Stimulated activated naive CD8-positive, alpha-beta T cell treated with anti-CD3 and anti-CD28 coated beads, Interleukin-15, Interleukin-2, amounts not matched to agents 100 U/mL and 50 U/mL, for 24 hours (primary cell): Measurements from ENCODE around the gene EPHX1.

ENCODE experiments used
- ATAC-seq: fragments of 150-1000 bp; cut with Tn5 transposase; one replicate; pipeline ENCODE4 v1.10.0; 2021
- DNase-seq: peaks from one replicate; pipeline ENCODE4 v3.0.0; 2021

EPHX1 gene

DNA sequence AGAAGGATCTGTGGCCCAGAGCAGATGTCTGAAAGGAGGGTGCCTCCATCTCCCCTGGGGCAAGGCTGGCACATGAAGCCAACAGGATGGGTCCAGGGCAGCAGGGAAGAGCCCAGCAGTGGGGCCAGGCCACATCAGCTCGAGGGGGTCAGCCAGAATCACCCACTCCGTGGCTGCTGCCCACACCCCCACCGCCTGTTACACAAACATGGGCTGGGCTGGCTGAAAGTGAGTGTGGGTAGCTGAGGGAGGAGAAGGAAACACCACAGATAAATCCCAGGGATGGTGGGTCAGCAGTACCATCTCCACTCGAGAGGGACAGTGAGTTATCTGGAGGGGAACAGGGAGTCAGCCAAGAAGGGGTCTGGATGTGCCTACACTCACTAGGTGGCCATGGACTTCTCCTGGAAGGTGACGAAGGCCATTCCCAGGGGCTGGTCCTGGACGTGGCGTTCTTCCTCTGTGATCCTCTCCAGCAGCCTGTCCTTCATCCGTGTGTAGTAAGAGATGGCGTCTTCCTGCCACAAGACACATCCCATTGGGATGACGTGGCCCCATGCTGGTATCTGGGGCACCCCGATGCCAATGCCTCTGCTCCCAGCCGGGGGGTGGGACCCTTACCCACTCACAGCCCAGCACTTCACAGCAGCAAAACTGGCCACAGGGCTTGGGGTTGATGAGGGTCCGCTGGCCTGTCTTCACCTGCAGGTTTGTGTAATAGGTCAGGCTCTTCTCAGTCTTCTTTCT, 52.1 kb downstream of the EPHX1 start:
- ATAC-seq, result no peak
- no peak for DNase-seq

DNA sequence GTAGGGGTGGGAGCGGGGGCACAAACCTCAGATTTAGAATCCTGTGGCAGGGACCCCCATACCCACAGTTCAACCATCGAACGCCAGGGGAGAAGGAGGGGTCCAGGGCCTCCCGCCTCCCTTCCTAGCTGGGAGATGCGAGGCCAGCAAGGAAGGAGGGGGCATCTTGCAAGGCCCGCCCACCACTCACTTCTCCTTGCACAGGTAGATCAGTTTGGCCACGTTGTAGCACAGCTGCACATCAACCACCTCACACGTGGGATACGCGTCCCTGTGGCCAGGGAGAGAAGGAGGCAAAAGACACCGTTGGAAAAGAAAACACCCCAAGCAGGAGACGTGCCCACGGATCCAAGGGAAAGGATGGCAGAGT, 52.6 kb downstream of the EPHX1 start:
- ATAC-seq, result no peak
- no peak for DNase-seq

DNA sequence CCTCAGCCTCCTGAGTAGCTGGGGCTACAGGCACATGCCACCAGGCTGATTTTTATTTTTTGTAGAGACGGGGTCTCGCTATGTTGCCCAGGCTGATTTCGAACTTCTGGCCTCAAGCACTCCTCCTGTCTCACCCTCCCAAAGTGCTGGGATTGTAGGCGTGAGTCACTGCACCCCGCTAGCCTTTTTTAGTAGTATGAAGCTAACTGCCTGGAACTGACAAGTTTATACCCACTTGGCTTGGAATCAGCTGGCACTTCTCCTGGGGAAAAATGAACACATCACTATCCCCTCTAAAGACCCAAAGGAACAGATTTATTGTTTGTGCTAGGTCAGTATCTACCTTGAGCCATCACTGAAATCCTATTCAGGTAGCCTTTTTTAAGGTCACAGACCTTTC, 53.2 kb downstream of the EPHX1 start:
- no peak for DNase-seq
- ATAC-seq, result no peak

DNA sequence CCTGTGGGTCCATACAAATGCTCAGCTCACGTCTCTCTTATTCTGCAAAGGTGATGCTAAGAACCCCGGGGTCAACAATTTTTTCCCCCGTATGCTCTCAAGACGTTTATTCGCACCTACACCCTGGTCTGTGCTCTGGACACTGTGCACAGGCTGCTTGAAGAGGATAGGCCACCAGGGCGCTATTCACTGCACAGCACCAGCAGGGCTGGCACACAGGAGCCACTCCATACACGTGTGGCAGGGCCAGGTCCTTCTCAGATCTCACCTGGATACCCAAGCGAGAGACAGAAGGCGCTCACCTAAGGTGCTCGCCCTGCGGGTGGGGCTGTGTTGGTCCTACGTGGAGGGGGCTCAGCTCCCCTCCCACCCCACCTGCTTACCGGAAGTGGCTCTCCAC, 55.6 kb downstream of the EPHX1 start:
- DNase-seq (no peak), ATAC-seq (peak; percentile 10)

DNA sequence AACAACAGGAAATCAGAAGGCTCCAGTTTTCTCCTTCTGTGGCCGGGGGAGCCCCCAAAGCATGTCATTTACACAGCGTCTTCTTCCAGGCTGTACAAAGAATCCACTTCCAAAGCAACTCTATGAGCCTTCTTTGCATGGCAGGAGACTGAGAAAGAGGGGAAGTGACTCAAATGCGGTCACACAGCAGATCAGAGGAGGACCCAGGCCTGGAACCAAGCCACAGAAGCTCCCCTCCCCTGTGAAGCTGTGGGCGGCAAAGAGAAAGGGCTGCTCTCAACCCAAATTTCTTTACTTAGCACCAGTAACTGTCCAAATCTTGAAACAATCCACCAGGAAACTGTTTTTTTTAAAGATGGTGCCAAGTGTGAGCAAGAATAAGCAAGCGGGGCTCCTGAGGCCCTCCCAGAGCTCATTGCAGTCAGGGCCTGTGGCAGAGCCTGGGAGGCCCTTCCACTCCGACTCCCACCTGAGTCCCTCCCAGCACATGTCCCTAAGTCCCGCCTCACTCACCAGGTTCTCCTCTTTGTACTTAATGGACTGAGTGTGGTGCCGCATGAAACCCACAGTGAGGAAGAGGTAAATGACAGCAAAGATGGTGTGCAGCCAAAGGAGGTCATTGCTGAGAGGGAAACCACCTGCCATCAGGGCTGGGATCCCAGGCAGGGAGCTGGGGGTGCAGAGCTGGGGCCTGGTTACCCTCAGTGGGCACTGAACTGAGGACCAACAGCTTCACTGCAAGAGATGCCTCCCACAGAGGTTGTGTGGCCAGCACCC, 56.3 kb downstream of the EPHX1 start:
- ATAC-seq (peak; percentile 96), DNase-seq (peak; percentile 73)

DNA sequence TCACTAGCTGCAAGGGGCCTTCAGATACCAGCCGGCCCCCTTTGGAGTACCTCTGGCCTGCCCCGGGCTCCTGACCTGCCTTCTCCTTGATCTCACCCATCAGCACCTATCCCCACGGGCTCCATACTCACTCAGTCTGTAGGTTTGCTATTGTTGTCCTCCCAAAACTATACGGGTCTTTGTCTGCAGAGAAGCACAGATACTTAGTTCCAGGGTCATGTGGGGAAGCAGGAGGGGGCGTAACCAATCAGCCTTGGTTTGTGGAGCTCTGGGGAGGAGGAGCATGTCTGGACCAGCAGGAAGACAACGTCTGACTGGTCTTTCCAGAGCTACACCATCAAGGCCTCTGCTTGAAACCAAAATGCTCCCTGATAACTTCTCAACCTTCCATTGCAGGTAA, 57.1 kb downstream of the EPHX1 start:
- DNase-seq (no peak), ATAC-seq (no peak)

DNA sequence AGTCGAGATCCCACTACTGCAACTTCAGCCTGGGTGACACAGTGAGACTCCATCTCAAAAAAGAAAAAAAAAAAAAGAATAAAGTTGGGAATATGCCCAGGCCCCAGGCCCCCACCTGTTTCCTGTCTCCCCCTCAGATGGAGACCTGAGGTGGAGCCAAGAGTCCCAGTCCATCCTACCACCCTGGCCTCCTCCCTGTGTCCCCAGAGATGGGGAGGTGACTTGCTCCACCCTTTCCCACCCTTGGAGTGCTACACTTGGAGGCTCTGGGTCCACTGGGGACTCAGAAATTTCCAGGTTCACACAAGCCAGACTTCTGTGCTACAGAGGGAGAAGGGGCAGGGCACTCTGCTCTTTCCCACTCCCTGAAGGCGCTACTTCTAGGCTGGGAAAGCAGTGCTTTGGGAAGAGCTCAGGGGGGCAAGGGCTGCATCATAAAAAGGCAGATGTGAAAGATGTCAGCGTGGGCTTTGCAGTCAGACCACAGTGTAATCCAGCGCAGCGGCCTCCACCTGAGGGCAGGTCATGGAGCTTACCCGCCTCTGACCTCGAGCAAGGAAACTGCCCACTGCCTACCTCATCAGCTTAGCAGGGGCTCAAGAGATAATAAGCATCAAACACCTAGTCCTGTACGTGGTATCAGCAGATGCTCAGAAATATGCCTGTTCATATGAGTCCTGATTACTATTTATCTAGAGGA, 58.9 kb downstream of the EPHX1 start:
- no peak for ATAC-seq
- DNase-seq, result no peak

DNA sequence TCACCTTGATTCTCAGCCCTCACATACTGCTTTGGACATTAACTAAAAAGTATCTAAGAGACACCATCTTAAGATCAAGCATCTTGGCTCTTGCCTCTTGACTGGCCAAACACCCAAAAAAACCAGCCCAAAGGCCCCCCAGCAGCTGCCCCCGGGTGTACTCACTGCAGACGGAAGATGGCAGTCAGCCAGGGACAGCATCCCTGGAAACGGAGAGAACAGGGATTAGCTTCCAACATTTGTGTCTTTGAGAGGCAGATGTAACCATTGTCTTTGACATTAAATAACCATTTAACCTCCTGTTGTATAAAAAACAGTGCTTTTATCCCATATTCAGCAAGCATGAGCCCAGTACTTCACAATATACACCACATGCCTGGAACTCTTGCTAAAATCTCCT, 61.0 kb downstream of the EPHX1 start:
- ATAC-seq (no peak), DNase-seq (no peak)

DNA sequence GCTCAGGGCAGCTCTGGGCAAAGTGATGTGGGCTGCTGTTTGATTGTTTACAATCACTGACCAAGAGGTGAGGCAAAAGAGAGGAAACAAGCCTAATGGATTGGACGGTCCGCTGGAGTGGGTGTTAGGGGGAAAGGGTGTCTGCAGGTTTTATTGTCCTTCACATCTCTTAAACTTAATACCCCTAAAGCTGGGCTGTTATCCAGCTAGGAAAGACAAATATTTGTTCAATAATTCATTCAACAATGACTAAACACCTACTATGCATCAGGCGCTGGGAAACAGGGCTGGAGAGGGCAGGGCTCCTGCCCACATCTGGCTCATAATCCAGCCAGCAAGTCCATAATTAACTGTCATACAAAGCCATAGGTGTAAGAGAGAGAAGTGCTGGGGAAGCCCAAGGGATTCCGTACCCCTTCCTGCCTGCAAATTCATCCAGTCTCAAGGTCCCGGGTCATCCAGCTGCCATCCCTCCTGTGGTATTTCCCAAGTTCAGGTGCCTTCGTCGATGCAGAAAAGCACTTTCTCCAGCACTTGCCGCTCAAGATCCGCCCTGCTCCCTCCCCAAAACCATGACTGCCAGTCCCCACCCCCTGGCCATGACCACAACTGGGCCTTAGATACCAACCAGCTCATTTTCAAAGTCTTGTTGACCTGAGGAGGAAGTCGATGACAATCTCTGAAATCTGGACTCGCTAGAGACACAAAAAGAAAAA, 61.6 kb downstream of the EPHX1 start:
- DNase-seq (no peak), ATAC-seq (no peak)

DNA sequence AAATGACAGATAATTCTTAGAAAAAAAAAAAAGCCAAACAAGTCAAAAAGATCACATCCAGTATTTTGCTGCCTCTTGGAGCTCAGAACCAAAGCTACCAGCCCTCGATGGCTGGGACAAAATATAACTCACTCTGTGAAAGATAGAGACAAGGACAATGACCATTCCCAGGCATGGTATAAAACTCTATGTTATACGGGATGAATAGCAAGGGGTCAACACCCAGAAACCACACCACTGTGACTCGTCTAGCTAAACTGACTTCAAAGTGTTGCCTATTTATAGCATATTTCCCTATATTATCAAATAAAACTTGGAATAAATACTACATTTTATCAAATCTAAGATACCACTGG, 62.1 kb downstream of the EPHX1 start:
- no peak for DNase-seq
- no peak for ATAC-seq

DNA sequence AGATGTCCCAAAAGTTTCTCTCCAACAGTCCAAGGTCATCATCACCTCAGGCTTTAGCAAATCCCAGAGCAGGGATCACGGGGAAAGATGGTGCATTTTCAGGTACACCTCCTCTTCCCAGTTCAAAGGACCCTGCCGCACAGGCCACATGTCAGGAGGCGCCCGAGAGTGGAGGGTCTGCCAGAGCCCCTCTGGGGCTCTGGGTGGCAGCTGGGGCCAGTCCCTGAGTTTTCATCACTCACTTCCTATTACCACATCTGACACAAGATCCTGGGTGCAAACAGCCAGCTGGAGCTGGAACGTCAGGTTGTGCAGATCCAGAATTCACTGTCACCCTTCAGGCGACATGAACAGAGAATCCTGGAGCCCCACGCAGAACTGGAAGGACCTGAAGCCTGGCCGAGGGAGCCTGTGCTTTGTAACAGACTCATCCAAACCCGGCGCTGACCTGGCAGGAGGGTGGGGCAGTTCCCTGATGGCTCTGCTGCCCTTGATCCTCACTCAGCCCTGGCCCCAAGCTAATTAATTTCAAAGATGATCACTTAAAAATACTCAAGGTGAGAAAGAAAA, 63.4 kb downstream of the EPHX1 start:
- ATAC-seq, result no peak

DNA sequence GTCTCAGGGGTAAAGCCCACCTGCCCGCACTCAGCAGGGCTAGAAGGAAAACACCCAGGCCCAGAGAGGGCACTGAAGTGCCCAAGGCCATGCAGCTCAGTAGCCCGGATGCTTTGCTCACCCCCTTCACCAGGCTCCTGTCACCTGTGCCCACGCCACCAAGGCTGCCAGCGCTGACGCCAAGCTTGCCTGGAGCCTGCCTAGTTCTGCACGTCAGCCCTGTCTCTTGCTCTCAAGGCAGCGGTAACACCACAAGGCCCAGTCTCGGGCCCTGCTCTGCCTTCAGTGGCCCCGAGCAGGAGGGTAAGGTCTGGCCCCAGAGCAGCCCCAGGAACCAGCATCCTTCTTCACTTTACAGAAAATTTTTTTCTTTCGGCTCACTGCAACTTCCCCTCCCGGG, 64.5 kb downstream of the EPHX1 start:
- no peak for DNase-seq
- no peak for ATAC-seq

More for the DNA sequence above, 63.4 kb downstream of the EPHX1 start:
- no peak for DNase-seq

DNA sequence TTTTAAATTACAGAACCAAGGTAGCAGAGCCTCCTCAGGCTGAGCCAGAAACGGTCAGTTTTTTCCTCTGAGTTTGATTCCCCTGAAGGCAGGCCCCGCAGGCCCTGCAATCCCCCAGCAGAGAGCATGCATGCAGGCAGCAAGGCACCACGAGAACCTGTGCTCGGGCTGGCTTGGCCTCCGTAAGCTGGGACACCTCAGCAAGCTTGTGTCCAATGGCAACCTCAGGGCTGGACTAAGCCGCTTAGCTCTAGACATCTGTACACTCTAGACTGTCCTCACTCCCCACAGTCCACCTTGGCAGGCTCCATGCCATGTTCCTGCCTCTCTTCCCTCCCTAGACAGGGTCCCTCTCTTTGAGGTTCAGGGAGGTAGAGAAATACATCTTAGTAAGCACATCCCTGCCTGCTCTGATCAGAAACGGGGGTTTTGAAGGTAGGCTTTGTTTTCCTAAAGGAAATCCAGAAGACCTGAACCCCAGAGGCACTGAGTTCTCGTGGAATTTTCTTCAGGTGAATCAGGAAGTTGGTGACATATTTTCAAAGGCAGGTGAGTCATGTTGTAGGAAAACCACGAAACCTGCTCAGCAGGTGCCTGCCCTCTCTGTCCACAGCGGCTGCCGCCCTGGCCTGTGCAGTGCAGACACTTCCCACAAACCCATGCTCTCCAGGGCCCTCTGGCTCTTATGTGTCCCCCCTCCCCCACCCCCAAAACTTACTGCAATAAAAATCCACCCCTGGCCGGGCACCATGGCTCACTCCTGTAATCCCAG, 65.3 kb downstream of the EPHX1 start:
- no peak for DNase-seq
- no peak for ATAC-seq

DNA sequence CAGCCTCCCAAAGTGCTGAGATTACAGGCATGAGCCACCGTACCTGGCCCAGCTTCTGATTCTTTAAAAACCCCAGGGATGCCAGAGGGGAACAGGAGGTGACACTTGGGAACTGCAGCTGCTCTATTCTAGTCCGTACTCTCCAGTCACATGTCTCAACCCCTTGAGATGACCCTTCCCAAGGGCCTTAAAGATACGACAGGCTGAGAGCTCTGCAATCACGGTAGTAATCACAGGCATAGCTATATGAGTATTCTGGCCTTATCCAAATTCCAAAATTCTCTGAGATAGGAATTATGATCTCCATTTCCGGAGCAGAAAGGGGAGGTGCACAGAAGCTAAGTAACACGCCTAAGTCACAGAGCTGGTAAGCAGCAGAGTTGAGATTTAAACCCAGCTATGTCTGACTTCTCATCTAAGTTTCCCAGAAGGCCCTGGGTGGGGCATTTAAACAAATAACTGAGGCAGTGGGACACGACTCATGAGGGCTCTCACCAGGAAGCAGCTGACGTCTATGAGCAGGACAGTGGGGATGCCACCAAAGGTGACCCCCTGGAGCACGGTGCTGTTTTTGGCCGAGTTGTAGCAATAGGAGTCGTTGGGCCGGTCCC, 67.1 kb downstream of the EPHX1 start:
- DNase-seq (no peak), ATAC-seq (no peak)

DNA sequence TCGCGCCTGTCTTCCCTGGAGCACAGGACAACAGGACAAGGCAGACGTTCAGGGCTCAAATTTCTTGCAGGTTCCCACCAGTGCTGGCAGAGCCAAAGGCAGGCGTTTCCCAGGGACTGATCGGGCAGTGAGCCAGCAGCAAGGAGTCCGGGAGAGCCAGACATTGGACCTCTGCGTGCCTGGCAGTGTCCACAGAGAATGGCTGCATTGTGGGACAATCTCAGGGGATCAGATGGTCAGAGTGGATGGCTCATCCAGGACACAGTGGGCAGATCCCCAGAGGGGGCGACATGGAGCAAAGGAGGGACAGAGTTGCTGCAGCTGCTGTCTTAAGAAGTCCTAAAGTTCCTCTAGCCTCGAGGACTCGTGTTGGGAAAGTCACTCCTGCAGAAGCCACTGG, 67.7 kb downstream of the EPHX1 start:
- ATAC-seq (no peak), DNase-seq (peak; percentile 52)

DNA sequence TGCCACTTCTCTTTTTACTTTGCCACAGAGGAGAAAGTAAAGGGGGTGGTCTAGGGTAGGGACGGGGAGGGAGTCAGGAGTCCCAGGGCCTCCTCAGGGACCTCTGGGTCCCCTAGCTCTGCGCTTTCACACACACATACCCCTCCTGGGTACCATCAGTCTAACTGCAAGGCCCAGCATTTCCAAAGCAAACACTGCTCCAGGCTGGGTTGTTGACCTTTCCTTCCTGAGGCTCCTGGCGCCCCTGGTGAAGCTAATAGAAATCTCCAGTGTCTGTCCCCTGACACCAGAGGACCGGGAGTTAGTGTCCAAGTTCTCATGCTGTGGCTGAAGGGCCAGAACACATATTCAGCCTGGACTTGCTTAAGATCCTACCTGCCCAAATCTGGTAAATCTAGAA, 68.4 kb downstream of the EPHX1 start:
- DNase-seq, result no peak

DNA sequence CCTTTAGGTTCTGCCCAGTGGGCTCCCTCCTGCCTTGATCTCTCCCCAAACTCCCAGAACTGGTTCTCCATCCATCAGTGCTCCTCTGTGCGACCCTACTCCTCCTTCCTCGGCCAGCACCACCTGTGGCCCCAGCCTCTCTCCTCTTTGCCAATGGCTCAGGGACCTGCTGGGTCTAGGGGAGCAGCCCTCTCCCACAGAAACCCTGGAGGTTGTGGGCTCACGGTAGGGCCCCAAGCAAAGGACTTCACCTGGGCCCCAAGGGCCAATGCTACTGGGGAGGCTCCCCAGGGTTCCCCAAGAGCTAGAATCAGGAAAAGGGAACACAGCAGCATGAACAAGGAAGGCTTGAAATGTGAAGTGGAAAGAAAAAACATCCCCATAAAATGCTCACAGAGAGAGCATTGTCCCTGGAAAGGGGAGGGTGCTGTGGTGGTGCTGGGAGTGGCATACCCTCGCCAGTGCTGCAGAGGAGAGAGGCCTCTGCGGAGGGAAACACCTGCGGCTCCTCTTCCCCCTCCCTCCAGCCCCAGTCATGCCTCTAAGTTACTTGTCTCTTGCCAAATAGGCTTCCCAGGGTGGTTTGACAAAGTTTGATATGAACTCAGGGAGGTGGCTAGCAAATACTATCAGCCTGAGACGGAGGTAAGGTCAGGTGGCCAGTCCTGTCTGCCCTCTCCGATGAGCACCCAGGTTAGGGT, 69.7 kb downstream of the EPHX1 start:
- DNase-seq, result no peak
- no peak for ATAC-seq

More for the DNA sequence above, 68.4 kb downstream of the EPHX1 start:
- ATAC-seq, result no peak

DNA sequence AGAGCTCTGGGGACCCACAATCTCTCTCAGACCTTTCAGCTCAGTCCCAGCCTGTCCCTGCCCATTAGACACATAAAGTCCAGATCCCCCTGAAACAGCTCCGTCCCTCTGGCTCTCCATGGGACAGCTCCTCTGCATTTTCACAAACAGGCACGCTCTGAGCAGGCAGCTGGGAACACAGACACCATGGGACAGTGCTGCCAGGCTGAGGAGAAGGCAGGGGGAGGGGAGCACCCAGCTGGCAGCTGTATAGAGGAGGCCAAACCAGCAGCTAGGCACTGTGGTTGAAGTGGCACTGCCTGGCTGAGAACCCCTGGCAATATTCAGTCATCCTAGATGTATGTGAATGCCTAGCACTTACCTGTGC, 70.3 kb downstream of the EPHX1 start:
- ATAC-seq (no peak), DNase-seq (no peak)

DNA sequence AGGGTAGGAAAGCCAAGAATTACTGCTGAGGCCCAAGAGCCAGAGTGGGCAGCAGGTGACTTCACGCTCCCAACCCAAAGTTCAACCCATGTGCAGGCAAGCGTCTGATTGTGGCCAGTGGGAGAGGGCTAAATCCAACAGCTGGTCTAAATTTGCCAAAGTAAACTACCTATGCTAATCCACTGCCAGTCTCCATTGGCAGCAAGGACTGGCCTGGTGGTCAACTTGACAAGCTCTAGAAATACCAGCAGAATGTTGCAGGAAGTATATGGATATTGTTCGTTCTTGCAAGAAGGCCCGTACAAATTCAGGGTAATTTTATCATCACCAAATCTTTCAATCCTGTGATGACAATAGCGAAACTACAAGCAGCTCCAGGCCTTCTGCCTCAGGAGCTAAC, 70.7 kb downstream of the EPHX1 start:
- DNase-seq, result no peak
- no peak for ATAC-seq
